ENCODE measurements around the gene CCDC81. TPM values are rescaled to one million over a fixed set of nuclear protein-coding genes. Genes with fewer than 3 reads are reported as not detected.

CCDC81 gene
- total RNA-seq, 1 experiment from 2014 or later: 0.11 TPM

DNA sequence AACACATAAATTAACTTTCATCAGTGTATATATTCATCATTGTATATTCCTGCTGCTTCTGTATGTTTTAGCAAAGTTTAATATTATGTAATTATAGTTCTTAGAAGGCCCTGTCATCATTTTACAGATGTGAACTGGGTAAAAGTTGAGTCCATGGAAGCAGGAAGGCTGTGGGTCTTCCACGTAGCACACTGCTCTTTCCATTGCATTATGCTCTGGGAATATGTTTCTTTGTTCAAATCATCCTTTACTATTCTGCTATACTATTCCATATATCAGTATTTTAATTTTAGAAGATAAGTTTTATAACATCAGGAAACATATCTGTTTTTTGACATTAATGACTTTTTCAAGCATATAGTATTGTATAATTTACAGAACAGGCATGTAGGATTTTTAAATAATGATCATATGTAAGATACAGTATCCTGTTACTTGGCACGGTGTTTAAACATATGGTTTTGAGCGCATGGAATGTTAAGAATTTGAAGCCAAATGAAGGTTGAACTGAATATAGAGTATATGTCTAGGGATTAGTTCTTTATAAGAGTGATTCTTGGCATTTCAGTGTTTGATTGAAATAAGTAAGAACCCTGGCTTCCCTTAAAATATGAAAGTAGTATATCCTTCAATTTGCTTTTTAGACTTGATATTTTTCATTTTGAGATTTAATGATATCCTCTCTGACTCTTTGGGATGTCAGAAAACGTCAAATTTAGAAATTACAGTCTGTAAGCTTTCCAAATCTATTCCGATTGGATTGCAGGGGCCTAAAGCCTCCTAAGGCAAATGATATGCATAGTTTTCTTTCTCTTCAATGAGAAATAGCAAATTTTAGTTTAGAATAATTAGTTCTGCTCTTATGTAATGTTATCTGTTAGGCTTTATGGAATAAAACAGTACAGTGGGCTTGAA, 8.6 kb downstream of the CCDC81 start:
- Histone ChIP-seq H3K4me2 (ENCODE audit: low read length) (no peak overlapping the region), H4K20me1 (ENCODE audit: low read length) (no peaks in the 10 kb centered on the region)
- intact Hi-C loops (cut with micrococcal nuclease): no loop called here

DNA sequence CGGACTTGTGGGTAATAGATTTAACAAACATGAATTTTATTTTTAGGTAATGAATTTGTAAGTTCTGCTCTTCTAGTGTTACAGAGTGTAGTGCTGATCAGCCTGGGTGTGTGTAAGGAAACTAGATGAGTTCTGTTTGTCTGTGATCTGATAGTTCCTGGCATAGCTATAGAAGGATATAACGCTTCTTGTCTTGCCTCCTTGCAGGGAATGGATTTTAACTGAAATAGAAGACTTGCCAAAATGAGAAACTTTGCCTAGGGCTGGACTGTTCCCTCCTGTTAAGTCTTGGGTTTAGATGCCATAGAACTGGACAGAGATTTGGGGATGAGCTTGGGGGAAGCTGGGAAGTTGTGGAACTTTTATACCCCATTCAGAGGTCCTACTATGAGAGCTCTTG, 11.6 kb downstream of the CCDC81 start:
- ChIA-PET POLR2A (ENCODE audit: unreplicated experiment) (no interaction called here), CTCF (no interaction called here)
- no peaks in the 10 kb centered on the region for H3K36me3 ChIP-seq (ENCODE audit: low read depth, low read length)
- intact Hi-C loops (cut with micrococcal nuclease): no loop called here
- H3K79me2 ChIP-seq (ENCODE audit: low read length): no peaks in the 10 kb centered on the region
- H3K27ac ChIP-seq (ENCODE audit: low read length): no peak overlapping the region
- no peaks in the 10 kb centered on the region for H3F3A ChIP-seq (ENCODE audit: low read length, unreplicated experiment)
- no peak overlapping the region for H2AFZ ChIP-seq (ENCODE audit: low read length)
- no peaks in the 10 kb centered on the region for H3K9me3 ChIP-seq (ENCODE audit: low read length)
- H3K4me3 ChIP-seq (ENCODE audit: low read length): no peak overlapping the region
- TF ChIP-seq, protein P1, sequence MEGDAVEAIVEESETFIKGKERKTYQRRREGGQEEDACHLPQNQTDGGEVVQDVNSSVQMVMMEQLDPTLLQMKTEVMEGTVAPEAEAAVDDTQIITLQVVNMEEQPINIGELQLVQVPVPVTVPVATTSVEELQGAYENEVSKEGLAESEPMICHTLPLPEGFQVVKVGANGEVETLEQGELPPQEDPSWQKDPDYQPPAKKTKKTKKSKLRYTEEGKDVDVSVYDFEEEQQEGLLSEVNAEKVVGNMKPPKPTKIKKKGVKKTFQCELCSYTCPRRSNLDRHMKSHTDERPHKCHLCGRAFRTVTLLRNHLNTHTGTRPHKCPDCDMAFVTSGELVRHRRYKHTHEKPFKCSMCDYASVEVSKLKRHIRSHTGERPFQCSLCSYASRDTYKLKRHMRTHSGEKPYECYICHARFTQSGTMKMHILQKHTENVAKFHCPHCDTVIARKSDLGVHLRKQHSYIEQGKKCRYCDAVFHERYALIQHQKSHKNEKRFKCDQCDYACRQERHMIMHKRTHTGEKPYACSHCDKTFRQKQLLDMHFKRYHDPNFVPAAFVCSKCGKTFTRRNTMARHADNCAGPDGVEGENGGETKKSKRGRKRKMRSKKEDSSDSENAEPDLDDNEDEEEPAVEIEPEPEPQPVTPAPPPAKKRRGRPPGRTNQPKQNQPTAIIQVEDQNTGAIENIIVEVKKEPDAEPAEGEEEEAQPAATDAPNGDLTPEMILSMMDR (conservative IDR thresholded peaks at IDR 0.05; ENCODE audit: low read depth, low read length): no peak
- TF ChIP-seq EZH2 (IDR thresholded peaks at IDR 0.05; ENCODE audit: low read length, unreplicated experiment) (no peak), EZH2phosphoT487 (IDR thresholded peaks at IDR 0.05; ENCODE audit: borderline replicate concordance, low read length) (no peak)
- no peak for ATAC-seq
- H3K4me2 ChIP-seq (ENCODE audit: low read length): no peak overlapping the region
- H3K27me3 ChIP-seq (ENCODE audit: low read length): no peaks in the 10 kb centered on the region
- H3K4me1 ChIP-seq (ENCODE audit: insufficient read depth, low read length): no peaks in the 10 kb centered on the region
- no peaks in the 10 kb centered on the region for H4K20me1 ChIP-seq (ENCODE audit: low read length)
- H3K9me2 ChIP-seq (replicated peaks; ENCODE audit: low read length): no peaks in the 10 kb centered on the region
- DNase-seq: no peak
- no peak overlapping the region for H3K9ac ChIP-seq (ENCODE audit: low read length)
- BruUV-seq (replicated peaks): no TSS peak

More for the DNA sequence above, 8.6 kb downstream of the CCDC81 start:
- no peaks in the 10 kb centered on the region for H3K9me2 ChIP-seq (replicated peaks; ENCODE audit: low read length)
- ChIA-PET CTCF (no interaction called here), POLR2A (ENCODE audit: unreplicated experiment) (no interaction called here)
- no peak overlapping the region for H3K27ac ChIP-seq (ENCODE audit: low read length)
- no peaks in the 10 kb centered on the region for H3K79me2 ChIP-seq (ENCODE audit: low read length)
- no peaks in the 10 kb centered on the region for H3K4me1 ChIP-seq (ENCODE audit: insufficient read depth, low read length)
- H3F3A ChIP-seq (ENCODE audit: low read length, unreplicated experiment): no peaks in the 10 kb centered on the region
- no peaks in the 10 kb centered on the region for H3K9me3 ChIP-seq (ENCODE audit: low read length)
- DNase-seq (no peak), ATAC-seq (no peak)
- no peak overlapping the region for H2AFZ ChIP-seq (ENCODE audit: low read length)
- no peak for TF ChIP-seq EZH2 (IDR thresholded peaks at IDR 0.05; ENCODE audit: low read length, unreplicated experiment)
- no peak for TF ChIP-seq EZH2phosphoT487 (IDR thresholded peaks at IDR 0.05; ENCODE audit: borderline replicate concordance, low read length)
- TF ChIP-seq, protein P1 (conservative IDR thresholded peaks at IDR 0.05; ENCODE audit: low read depth, low read length): no peak
- no TSS peak for BruUV-seq (replicated peaks)
- H3K4me3 ChIP-seq (ENCODE audit: low read length): no peak overlapping the region
- H3K36me3 ChIP-seq (ENCODE audit: low read depth, low read length): no peaks in the 10 kb centered on the region
- H3K27me3 ChIP-seq (ENCODE audit: low read length): no peaks in the 10 kb centered on the region
- no peak overlapping the region for H3K9ac ChIP-seq (ENCODE audit: low read length)

DNA sequence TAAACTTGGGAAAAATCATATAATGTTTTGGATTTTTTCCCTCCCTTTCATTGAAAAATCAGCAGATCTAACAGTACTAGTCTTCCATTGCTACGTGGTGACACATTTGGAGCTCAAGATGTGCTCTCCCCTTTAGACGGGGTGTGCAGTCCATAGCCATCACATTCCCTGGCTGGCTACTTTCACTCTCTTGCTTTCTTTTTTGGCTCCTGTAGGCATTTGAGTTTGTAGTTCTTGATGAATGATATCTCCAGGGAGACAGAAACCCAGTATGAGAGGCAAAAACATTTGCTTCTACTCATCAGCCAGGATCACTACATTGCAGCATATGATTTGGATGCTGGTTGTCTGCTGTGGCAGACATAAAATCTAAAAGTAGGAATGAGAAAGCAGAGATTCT, 12.1 kb downstream of the CCDC81 start:
- Histone ChIP-seq H3K4me2 (ENCODE audit: low read length) (no peak overlapping the region), H3K27me3 (ENCODE audit: low read length) (no peaks in the 10 kb centered on the region), H3K36me3 (ENCODE audit: low read depth, low read length) (no peaks in the 10 kb centered on the region), H3K27ac (ENCODE audit: low read length) (no peak overlapping the region), H3K9ac (ENCODE audit: low read length) (no peak overlapping the region), H3F3A (ENCODE audit: low read length, unreplicated experiment) (no peaks in the 10 kb centered on the region), H4K20me1 (ENCODE audit: low read length) (no peaks in the 10 kb centered on the region), H3K79me2 (ENCODE audit: low read length) (no peaks in the 10 kb centered on the region), H2AFZ (ENCODE audit: low read length) (no peak overlapping the region), H3K9me2 (replicated peaks; ENCODE audit: low read length) (no peaks in the 10 kb centered on the region), H3K9me3 (ENCODE audit: low read length) (no peaks in the 10 kb centered on the region), H3K4me1 (ENCODE audit: insufficient read depth, low read length) (no peaks in the 10 kb centered on the region), H3K4me3 (ENCODE audit: low read length) (no peak overlapping the region)
- BruUV-seq (replicated peaks): no TSS peak
- ChIA-PET POLR2A (ENCODE audit: unreplicated experiment) (no interaction called here), CTCF (no interaction called here)
- DNase-seq (no peak), ATAC-seq (no peak)
- TF ChIP-seq EZH2 (IDR thresholded peaks at IDR 0.05; ENCODE audit: low read length, unreplicated experiment) (no peak), EZH2phosphoT487 (IDR thresholded peaks at IDR 0.05; ENCODE audit: borderline replicate concordance, low read length) (no peak)
- TF ChIP-seq, protein P1 (conservative IDR thresholded peaks at IDR 0.05; ENCODE audit: low read depth, low read length): no peak
- intact Hi-C loops (cut with micrococcal nuclease): no loop called here
